DMS79 treated with DMSO at 0.1 percent for 48 hours (cell line): ENCODE measurements around the gene RFX3.

Experiments used
- DNase-seq: peaks from one replicate; lab custom pipeline; 2025; lab: John Stamatoyannopoulos, UW

The RFX3 gene

GRCh38 chr9:3433066-3433465, 92.7 kb downstream of the RFX3 start:
- DNase-seq = no peak

DNA sequence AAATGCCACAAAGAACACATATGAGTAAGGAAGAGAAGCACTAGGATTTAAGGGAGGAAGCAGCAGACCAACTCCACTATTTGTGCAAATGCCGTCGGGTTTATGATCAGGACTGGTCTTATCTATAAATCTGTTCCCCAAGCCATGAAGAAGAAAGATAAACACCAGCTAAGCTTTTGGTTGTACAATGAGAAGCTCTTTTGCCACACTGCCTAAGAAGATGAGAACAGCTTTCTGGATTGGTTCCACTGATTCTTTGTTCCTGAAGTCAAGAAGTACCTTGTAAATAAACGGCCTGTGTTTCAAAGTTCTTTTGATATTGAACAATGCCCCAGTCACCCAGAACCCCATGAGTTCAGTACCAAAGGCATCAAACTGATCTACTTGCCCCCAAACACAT, 93.9 kb downstream of the RFX3 start:
- no peak for DNase-seq

DNA sequence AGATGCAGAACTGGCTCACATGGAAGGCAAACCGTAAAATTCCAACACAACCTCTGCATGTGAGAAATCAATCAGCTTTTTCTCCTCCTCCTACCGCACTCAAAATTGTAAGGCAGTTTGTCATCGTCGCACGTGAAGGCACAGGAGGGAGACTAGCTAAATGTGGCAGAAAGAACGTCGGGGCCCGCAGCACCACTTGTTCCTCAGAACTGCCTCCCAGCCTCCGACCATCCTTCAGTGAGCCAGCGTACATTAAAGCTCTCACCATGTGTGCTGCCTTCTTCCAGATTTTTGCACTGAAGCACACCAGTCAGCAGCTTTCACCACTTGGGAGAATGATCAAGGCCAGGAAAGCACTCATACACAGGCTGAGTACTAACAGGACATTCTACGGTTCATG, 105.9 kb downstream of the RFX3 start:
- DNase-seq = no peak

DNA sequence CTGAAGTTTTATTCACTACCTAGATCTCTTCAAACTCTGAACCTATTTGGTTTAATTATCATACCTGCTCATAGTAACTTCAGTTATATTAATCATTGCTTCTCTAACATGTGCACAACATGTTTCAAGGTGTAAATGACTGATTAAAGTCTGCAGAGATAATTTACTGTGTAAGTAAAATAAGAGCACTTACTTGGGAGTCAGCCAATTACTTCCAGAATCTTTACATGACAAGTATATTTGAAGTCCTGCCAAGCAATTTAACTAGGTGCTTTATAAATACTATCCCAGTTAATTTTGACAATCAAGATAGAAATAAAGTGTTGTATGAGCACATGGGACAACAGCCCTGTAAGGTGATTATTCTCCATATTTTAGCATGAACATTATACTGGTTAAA, 109.9 kb downstream of the RFX3 start:
- no peak for DNase-seq

DNA sequence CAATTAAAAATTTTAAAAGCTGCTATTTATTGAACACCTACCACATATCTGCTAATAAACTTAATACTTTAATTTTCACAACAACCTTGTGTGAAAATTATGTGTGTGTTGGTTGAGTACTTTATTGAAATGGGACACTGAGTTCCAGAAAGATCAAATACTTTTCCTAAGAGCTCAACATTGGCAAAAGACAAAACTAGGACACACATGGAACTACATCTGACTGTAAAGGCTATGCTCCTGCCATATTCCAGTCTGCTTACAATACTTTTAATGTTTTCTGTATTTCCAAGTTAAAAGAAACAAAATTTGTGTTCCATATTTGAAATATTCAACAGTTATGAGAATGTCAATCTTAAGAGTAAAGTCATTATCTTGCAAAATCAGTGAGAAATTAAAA, 111.8 kb downstream of the RFX3 start:
- DNase-seq = no peak

DNA sequence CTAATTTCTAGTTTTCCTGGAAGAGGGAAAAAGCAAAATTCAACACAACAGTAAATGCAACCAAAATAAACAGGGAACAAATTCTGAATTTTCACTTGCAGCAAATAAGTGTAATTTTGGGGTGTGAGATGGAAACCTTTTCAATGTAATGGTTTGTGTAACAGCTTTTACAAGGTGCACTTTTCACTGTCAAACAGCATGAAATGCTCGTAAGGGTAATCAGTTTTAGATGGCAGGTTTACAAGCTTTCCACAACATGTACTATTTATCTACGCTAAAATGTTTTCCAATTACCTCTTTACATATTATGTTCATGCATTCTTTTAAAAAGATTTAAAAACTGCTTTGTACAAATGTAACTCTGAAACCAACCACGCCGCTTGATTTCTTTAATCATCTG, 115.3 kb downstream of the RFX3 start:
- peak; percentile 9 for DNase-seq

DNA sequence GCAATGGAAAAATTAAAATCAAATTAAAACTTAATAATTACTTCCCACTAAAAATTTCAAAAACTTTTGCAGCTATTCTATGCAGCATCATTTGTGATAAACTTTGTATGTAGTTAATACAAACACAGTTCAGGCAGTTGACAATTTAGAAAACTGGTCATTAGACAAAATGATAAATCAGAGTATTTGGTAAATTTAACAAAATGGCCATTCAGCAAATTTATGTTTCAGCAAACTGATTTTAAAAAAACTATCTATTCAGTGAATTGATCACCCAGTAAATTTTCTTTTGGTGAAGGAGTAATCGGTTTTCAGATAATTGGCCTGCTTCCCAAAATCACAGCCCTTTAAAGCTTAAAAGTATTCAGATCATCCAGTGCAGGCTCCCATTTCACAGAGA, 116.3 kb downstream of the RFX3 start:
- DNase-seq = no peak

- no peak for DNase-seq
Measured at GRCh38 chr9:3403315-3403714, 122.5 kb downstream of the RFX3 start.

DNA sequence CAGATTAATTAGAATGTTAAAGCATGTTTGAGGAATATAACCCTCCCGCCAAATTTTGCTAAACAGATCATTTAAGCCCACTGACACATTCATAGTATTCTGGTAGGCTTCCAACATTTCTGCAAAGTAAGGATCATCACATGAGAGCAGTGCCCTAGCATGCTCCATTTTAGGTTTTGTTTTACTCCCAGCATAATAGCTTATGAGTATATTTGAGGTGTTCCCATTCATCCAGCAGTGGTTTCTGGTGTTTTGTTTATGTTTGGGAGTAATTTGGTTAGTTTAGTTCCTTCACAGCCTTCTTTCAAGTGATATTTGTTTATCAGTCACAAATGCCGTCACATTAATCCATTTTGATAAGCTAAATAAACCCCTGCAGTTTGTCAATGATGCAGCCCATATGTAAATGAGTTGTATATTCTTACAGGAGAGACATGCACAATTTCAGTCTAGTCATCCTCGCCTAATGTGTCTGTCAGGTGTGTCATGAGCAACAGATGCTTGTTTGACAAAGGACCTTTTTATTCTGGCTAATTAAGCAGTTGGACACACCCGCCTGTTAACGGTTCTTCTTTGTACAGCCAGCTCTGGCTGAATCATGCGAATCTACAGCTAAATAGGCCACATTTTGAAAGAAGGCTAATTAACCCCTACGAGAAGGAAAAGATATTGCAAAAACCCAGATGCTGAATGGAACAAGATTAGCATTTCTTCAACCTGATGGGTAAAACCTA, 124.4 kb downstream of the RFX3 start:
- DNase-seq = peak; percentile 35

DNA sequence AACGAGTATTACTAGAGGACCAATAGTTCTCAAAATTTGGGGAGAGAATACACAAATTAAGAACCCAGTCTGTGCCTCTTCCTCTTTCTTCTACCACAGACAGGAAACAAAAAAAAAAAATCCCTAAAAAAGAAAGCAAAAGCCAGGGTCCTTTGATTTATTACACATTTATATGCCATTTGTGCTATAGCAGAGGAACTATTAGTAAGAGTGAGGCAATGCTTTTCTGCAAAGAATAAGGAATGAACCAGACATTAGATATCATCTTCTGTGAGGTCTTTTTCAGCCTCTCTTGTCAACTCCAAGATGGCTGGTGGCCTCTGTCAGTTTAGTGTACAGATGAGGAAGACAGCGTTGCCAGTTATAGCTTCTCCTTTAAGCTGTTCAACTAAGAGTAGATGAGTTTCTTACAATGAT, 127.6 kb downstream of the RFX3 start:
- DNase-seq = no peak

DNA sequence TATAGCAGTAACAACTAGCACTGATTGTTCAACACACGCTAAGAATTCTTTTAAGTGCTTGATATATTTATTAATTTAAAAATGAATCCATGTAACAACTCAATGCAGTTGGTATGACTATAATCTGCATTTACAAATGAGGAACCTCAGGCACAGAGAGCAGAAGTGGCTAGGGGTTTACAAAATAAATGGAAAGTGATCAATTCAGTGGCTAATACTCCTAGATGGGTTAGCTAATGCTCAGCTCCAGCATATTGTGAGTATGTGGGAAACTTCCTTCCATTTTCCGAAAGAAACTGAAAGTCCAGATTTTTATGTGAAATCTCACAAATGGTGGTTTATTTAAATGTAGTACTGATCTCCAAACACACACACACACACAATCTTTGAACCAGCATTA, 128.0 kb downstream of the RFX3 start:
- DNase-seq = no peak

DNA sequence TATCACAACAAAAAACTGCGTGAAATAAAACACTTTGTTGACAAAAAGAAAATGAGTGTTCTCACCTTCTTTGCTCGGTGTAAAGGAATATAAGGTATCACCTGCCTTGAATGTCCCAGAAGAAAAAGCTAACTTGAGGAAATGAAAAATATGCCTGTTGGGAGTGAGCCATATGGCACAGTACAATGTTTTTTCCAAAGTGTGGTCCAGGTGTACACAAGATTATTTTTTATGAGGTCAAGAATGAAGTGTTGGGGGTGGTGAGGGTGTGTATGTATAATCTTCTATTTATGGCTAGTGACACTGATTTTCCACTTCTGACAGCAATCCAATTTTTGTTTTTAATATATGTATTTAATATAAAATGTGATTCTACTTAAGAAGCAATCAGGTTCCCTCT, 134.4 kb downstream of the RFX3 start:
- DNase-seq = no peak

DNA sequence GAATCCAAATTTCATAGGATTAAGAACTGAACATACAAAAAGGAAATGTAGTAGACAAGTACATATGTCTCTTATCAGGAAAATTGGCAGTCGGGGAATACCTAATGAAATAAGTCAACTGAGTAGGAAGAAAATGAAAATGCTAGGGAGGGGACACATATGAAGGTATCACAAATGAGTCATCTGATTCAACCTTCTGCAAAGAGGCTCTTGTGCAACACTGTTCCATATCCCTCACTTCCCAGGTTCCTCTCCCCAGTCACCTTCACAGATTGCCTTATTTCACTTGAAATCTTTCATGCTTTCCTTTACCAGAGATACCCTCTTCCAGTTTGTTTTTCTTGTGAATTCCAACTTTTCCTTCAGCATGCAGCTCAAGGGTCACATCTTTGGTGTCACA, 139.0 kb downstream of the RFX3 start:
- no peak for DNase-seq

- no peak for DNase-seq
Measured at GRCh38 chr9:3385871-3386270, 139.9 kb downstream of the RFX3 start.

- DNase-seq = no peak
Measured at GRCh38 chr9:3371842-3372241, 154.0 kb downstream of the RFX3 start.

DNA sequence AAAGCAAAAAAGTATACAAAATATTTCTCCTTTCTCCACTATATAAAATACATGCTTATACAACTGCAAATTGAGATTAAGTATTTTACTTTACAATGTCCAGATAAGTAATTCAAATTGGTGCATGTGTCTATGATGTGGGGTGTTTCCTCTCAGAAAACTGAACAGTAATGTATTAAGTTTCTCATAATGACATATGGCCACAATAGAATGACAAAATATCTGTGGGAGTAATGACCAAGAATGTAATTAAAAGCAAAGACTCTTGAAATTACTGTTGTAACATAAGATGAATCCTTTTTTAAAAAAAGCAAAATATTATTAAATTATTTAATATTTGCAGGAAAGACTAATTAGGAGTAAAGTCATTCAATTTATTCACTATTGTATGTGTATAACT, 155.1 kb downstream of the RFX3 start:
- DNase-seq = no peak

- DNase-seq = no peak
Measured at GRCh38 chr9:3367185-3367584, 158.6 kb downstream of the RFX3 start.

GRCh38 chr9:3361689-3362392, 164.0 kb downstream of the RFX3 start:
- DNase-seq = no peak

DNA sequence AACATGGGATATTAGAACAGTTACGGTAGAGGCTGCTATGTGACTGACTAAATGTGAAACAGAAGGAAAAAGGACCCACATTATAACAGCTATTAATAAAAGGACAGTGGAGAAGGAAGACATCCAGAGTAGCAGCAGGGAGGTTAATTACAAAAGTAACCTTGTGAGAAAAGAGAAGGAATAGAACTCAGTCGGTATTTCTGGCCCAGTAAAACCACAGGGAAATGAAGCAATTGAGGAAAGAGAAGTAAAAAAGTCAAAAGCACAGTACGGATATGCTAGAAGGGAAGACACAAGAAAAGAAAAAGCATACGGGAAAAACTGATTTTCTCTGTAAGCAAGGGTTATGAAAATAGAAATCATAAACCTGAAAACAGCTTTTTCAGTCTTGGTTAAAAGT, 164.7 kb downstream of the RFX3 start:
- DNase-seq = no peak

DNA sequence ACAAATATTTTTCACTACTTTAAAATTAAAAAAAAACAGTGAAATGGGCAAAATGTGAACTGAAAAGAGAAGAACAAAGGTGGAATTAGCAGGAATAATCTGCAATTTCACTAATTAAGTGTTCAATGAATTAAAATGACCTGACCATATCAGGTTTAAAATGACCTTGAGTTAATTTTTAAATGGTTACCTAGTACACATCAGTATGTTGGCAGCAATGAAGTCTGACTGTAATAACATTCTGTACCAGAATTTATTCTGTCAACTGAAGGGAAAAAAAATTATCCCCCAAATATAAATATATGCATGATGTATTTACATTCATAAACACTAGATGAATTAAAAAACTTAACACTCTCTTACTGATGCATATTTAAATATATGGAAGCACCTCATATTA, 165.6 kb downstream of the RFX3 start:
- DNase-seq = no peak

- DNase-seq = no peak
Measured at GRCh38 chr9:3359778-3360177, 166.0 kb downstream of the RFX3 start.

DNA sequence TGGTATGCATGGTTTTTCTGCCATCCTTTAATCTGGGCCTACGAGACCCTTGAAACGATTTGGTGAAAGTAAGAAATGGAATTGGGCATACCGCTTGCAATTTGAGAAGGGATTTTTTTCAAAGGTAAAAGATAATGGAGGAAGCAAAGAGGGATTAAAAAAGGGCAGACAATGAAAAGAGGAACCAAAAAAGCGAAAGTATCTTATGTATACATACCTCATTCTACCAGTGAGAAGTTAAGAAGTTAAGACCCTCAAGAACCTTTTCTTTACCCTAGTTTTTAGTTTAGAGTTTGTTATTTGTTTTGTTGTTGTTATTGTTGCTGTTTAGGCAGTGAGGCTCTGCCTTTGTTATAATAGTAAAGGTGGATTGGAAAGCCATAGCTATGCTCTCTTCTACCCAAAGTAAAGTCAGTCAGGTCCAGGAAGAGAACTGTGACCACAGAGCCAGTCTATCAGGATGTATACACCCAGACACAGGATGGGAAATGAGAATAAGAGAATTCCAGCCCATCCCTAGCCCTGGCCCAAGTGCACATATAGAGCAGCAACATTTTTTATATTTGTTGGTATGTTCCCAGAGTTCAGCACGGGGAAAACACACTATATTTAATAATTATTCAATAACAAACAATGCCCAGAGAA, 166.6 kb downstream of the RFX3 start:
- no peak for DNase-seq

GRCh38 chr9:3348169-3348568, 177.6 kb downstream of the RFX3 start:
- DNase-seq = no peak
